Liver (tissue), 9 donors: ENCODE results near the gene CLCF1. TPM values are rescaled to one million over a fixed set of nuclear protein-coding genes. Genes with fewer than 3 reads are reported as not detected.

Experiments
- DNase-seq: peaks from one replicate; pipeline ENCODE4 v3.0.0-alpha.2; 2017; ENCODE audit warnings: low spot score
- H3K27ac ChIP-seq, 2 donors: one replicate each; pipeline ENCODE4 v1.7.0; 2013; ENCODE audit warnings: inconsistent platforms in 2 of 2, low read length in 2 of 2, control low read depth in 1 of 2, low read depth in 1 of 2, mild to moderate bottlenecking in 1 of 2
- H3K27me3 ChIP-seq, 4 donors: one replicate each; pipeline versions ENCODE4 v1.6.1 to v1.7.0; 2013; ENCODE audit warnings: low read length in 3 of 4, inconsistent platforms in 1 of 4, mild to moderate bottlenecking in 1 of 4, moderate library complexity in 1 of 4; ENCODE audit not compliant: control insufficient read depth in 4 of 4, insufficient read depth in 4 of 4
- H3K36me3 ChIP-seq, 4 donors: one replicate each; pipeline versions ENCODE4 v1.6.1 to v1.7.0; 2013; ENCODE audit warnings: low read length in 3 of 4, mild to moderate bottlenecking in 3 of 4, low read depth in 1 of 4, moderate library complexity in 1 of 4; ENCODE audit not compliant: control insufficient read depth in 4 of 4, insufficient read depth in 3 of 4
- H3K4me1 ChIP-seq, 4 donors: one replicate each; pipeline versions ENCODE4 v1.6.1 to v1.7.0; 2013; ENCODE audit warnings: low read length in 3 of 4, mild to moderate bottlenecking in 3 of 4, moderate library complexity in 1 of 4; ENCODE audit not compliant: control insufficient read depth in 4 of 4, insufficient read depth in 4 of 4
- H3K4me3 ChIP-seq, 3 donors: one replicate each; pipeline versions ENCODE4 v1.6.1 to v1.7.0; 2013; ENCODE audit warnings: low read length in 3 of 3, control low read depth in 1 of 3, low read depth in 1 of 3, mild to moderate bottlenecking in 1 of 3
- H3K9ac ChIP-seq, 2 donors: one replicate each; pipeline ENCODE4 v1.7.0; 2013; ENCODE audit warnings: low read length in 2 of 2, mild to moderate bottlenecking in 2 of 2, moderate library complexity in 2 of 2, control low read depth in 1 of 2, low read depth in 1 of 2
- H3K9me3 ChIP-seq, 4 donors: one replicate each; pipeline versions ENCODE4 v1.6.1 to v1.7.0; 2013; ENCODE audit warnings: low read length in 3 of 4; ENCODE audit not compliant: control insufficient read depth in 4 of 4
- EGR1 ChIP-seq, 2 donors: IDR thresholded peaks; 2 replicates each; pipeline ENCODE4 v1.6.1; 2016 to 2018; ENCODE audit warnings: antibody characterized with exemption in 2 of 2, low read depth in 2 of 2
- FOXA1 ChIP-seq: IDR thresholded peaks from 2 replicates; pipeline ENCODE4 v1.6.1; 2016; ENCODE audit warnings: antibody characterized with exemption
- FOXA2 ChIP-seq: IDR thresholded peaks from 2 replicates; pipeline ENCODE4 v1.6.1; 2016; ENCODE audit warnings: antibody characterized with exemption
- HNF4A ChIP-seq, 2 donors: conservative IDR thresholded peaks; 2 replicates each; pipeline ENCODE4 v1.6.1; 2016; ENCODE audit warnings: antibody characterized with exemption in 2 of 2, mild to moderate bottlenecking in 2 of 2
- HNF4G ChIP-seq: IDR thresholded peaks from 2 replicates; pipeline ENCODE4 v1.6.1; 2016; ENCODE audit warnings: antibody characterized with exemption
- NR2F2 ChIP-seq: IDR thresholded peaks from 2 replicates; pipeline ENCODE4 v1.6.1; 2016; ENCODE audit warnings: antibody characterized with exemption
- RAD21 ChIP-seq, 2 donors: IDR thresholded peaks; 2 replicates each; pipeline ENCODE4 v1.6.1; 2016; ENCODE audit warnings: antibody characterized with exemption in 2 of 2, mild to moderate bottlenecking in 2 of 2
- SP1 ChIP-seq: IDR thresholded peaks from 2 replicates; pipeline ENCODE4 v1.6.1; 2018; ENCODE audit warnings: antibody characterized with exemption, mild to moderate bottlenecking
- WGBS: extraction: QIAGEN DNeasy Blood & Tissue Kit; methylation state at CpG from one replicate; pipeline ENCODE4 v1.1.7; 2013; 5-methylcytosine and 5-hydroxymethylcytosine counted together
- polyA plus RNA-seq, 2 donors: library from polyadenylated mRNA; stranded (reverse) in 1 of 2; unstranded in 1 of 2; fragments of 200-250 nt in 1 of 2; fragments of >200 nt in 1 of 2; fragmentation: Nextera tagmentation in 1 of 2; extraction: Ambion mirVana in 1 of 2; gene quantifications; one replicate each; pipeline versions ENCODE4 v1.2.1 to v1.2.3, GENCODE V29; 2013 to 2015
- total RNA-seq, 2 donors: library from RNA; depleted of rRNA; stranded (reverse); fragments of >200 nt; gene quantifications; one replicate each; pipeline ENCODE4 v1.2.3, GENCODE V29; 2014
- TF ChIP-seq, protein P1 (sequence below): IDR thresholded peaks from 2 replicates; pipeline ENCODE4 v1.6.1; 2016; ENCODE audit warnings: antibody characterized with exemption
- TF ChIP-seq, protein P2 (sequence below): IDR thresholded peaks from 2 replicates; pipeline ENCODE4 v1.6.1; 2016; ENCODE audit warnings: antibody characterized with exemption
- TF ChIP-seq, protein P3 (sequence below): IDR thresholded peaks from 2 replicates; pipeline ENCODE4 v1.6.1; 2016; ENCODE audit warnings: antibody characterized with exemption, mild to moderate bottlenecking
- TF ChIP-seq, protein P4 (sequence below): IDR thresholded peaks from 2 replicates; pipeline ENCODE4 v1.6.1; 2016; ENCODE audit warnings: antibody characterized with exemption
- TF ChIP-seq, protein P5 (sequence below): fragments of 150-350 bp; IDR thresholded peaks from 2 replicates; pipeline ENCODE4 v1.5.1; 2017; ENCODE audit warnings: improper control_type of control experiment, low read depth, low read length; ENCODE audit not compliant: missing input control
- donor health status: healthy.
- donor health status: healthy.
- donor health status: healthy.
- donor health status: healthy.
- donor health status: healthy.

The CLCF1 gene
- total and polyA plus RNA-seq, 4 donors, result 0.14 to 1.8 (median 0.20) TPM

DNA sequence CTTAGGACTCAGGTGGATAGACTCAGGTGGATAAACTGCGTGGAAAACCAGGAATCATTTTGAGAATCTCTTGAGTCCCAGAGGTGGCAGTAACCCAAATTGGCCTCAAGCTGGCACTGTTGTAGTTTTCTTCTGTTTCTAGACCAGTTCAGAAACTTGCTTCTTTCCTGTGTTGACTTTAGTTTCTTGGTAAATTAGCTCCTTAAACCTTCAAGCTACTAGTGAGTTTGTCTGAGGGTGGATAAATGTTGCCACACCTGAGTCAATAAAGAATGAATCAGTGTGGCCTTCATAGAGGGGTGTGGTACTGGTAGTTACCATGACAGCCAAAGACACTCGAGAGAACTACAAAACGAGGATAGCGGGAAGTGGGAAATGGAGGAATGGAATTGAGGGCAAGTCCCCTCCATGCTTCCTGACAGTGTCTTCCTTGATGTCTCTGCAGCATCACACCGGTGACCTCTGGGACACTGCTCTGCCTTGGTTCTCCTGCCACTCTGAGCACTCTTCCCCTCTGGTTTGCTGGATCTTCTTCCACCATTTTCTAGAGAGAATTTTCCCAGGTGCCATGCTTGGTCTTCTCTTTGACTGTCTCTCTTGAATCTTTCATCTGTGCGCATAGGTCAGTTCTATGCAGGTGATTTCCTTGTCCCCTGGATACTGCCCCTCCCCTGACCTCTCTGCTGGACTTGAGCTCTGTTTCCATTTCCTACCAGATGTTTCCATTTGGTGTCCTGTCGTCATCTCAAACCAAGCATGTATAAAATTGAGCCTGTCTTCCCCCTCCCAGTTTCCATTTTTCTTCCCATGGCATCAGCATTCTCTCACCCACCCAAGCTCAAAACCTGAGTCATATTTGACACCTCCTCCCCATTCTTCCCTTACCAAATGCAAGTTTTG lies 27.2 kb downstream of the CLCF1 start:
- peak; percentile 53 to 59 for TF ChIP-seq RAD21 (IDR thresholded peaks at IDR 0.05)
- no peak for TF ChIP-seq EGR1 (IDR thresholded peaks at IDR 0.05; ENCODE audit: low read depth in 2 of 2)
- TF ChIP-seq, protein P1, sequence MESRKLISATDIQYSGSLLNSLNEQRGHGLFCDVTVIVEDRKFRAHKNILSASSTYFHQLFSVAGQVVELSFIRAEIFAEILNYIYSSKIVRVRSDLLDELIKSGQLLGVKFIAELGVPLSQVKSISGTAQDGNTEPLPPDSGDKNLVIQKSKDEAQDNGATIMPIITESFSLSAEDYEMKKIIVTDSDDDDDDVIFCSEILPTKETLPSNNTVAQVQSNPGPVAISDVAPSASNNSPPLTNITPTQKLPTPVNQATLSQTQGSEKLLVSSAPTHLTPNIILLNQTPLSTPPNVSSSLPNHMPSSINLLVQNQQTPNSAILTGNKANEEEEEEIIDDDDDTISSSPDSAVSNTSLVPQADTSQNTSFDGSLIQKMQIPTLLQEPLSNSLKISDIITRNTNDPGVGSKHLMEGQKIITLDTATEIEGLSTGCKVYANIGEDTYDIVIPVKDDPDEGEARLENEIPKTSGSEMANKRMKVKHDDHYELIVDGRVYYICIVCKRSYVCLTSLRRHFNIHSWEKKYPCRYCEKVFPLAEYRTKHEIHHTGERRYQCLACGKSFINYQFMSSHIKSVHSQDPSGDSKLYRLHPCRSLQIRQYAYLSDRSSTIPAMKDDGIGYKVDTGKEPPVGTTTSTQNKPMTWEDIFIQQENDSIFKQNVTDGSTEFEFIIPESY, result no peak
- TF ChIP-seq SP1, result no peak
- TF ChIP-seq, protein P2, sequence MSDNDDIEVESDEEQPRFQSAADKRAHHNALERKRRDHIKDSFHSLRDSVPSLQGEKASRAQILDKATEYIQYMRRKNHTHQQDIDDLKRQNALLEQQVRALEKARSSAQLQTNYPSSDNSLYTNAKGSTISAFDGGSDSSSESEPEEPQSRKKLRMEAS, result no peak
- no peak for TF ChIP-seq HNF4A (conservative IDR thresholded peaks at IDR 0.05)
- TF ChIP-seq, protein P3, sequence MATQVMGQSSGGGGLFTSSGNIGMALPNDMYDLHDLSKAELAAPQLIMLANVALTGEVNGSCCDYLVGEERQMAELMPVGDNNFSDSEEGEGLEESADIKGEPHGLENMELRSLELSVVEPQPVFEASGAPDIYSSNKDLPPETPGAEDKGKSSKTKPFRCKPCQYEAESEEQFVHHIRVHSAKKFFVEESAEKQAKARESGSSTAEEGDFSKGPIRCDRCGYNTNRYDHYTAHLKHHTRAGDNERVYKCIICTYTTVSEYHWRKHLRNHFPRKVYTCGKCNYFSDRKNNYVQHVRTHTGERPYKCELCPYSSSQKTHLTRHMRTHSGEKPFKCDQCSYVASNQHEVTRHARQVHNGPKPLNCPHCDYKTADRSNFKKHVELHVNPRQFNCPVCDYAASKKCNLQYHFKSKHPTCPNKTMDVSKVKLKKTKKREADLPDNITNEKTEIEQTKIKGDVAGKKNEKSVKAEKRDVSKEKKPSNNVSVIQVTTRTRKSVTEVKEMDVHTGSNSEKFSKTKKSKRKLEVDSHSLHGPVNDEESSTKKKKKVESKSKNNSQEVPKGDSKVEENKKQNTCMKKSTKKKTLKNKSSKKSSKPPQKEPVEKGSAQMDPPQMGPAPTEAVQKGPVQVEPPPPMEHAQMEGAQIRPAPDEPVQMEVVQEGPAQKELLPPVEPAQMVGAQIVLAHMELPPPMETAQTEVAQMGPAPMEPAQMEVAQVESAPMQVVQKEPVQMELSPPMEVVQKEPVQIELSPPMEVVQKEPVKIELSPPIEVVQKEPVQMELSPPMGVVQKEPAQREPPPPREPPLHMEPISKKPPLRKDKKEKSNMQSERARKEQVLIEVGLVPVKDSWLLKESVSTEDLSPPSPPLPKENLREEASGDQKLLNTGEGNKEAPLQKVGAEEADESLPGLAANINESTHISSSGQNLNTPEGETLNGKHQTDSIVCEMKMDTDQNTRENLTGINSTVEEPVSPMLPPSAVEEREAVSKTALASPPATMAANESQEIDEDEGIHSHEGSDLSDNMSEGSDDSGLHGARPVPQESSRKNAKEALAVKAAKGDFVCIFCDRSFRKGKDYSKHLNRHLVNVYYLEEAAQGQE, result no peak
- TF ChIP-seq, protein P4, sequence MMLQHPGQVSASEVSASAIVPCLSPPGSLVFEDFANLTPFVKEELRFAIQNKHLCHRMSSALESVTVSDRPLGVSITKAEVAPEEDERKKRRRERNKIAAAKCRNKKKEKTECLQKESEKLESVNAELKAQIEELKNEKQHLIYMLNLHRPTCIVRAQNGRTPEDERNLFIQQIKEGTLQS, result no peak
- TF ChIP-seq, protein P5, sequence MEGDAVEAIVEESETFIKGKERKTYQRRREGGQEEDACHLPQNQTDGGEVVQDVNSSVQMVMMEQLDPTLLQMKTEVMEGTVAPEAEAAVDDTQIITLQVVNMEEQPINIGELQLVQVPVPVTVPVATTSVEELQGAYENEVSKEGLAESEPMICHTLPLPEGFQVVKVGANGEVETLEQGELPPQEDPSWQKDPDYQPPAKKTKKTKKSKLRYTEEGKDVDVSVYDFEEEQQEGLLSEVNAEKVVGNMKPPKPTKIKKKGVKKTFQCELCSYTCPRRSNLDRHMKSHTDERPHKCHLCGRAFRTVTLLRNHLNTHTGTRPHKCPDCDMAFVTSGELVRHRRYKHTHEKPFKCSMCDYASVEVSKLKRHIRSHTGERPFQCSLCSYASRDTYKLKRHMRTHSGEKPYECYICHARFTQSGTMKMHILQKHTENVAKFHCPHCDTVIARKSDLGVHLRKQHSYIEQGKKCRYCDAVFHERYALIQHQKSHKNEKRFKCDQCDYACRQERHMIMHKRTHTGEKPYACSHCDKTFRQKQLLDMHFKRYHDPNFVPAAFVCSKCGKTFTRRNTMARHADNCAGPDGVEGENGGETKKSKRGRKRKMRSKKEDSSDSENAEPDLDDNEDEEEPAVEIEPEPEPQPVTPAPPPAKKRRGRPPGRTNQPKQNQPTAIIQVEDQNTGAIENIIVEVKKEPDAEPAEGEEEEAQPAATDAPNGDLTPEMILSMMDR, result peak; percentile 44
- TF ChIP-seq NR2F2, result no peak
- TF ChIP-seq FOXA2, result peak; percentile 57
- TF ChIP-seq FOXA1, result no peak
- TF ChIP-seq HNF4G, result no peak
- DNase-seq, result no peak
- H3K4me3 ChIP-seq, result no peak overlapping the region
- H3K9ac ChIP-seq, result no peak overlapping the region
- 72% methylated on average over 7 of the region's 7 CpGs for WGBS
- H3K27ac ChIP-seq, result no peak overlapping the region
- peaks cover 0 to 1% (median 0%) of the 10 kb centered on the region in 4 donors for H3K36me3 ChIP-seq
- no peaks in the 10 kb centered on the region for H3K27me3 ChIP-seq
- H3K9me3 ChIP-seq, result no peaks in the 10 kb centered on the region
- peaks cover 0 to 5% (median 1%) of the 10 kb centered on the region in 4 donors for H3K4me1 ChIP-seq
